Hepatic stellate cell (primary cell): Measurements from ENCODE around the gene CXCL14.
"Not testable (repeated sequence)": the region's sequence is repeated elsewhere in the genome, so short reads cannot be mapped to it uniquely, and the experiment has no call there.

Source experiments
- DNase-seq: peaks from one replicate; pipeline ENCODE4 v3.0.0; 2011; ENCODE audit warnings: low spot score

Gene CXCL14

DNA sequence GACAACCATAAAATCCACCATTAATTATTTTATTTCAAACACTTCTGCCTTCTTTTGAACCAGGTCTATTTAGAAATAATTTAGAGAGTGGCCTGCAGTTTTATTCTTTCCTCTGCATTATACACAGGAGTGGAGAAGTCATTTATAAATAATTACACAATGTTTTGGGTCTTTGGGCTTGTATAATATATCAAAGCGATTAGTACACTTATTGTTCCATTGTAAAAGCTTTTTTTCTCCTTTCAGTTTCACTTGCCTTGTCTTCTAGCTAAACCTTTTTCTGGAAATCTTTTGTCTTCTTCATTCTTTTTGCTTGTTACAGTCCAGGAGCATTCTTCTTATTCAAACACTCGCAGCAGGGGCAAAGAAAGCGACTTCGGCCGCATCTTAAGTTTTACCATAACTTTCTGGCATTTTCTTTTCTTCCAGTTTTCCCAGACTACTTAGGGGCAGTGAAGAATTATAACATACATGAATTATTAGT, 35.7 kb downstream of the CXCL14 start:
- DNase-seq: no peak

DNA sequence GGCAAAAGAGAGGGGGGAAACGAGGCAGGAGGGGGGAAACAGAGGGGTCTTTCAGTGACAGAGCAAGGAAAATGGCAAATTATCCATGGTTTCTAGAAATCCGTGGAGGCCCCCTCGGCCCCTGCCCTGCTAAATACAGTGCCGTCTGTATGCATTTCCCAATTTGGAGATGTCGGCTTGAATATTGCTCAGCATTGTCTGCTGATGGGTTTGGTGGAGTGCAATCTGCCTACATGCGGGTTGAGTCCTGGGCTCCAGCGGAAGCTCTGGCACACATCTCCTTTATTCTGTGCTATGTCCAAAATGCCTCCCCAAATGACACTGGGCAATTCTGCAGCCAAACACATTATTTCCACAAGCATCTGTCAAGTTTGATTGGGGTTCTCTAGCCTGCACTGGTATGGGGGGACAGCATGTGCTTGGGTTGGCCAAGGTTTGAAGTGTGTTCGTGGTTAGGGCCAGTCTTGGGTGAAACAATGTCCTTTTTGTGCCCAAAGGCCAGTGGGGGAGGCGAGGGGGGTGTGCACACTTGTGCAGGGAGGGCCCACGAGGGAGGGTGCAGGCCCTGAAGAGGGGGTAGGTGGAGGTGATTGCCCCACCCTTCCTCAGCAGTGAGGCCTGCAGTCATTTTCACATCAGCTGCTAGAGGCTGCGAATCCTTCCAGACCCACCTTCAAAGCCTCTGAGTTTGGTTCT, 36.8 kb downstream of the CXCL14 start:
- DNase-seq: no peak

DNA sequence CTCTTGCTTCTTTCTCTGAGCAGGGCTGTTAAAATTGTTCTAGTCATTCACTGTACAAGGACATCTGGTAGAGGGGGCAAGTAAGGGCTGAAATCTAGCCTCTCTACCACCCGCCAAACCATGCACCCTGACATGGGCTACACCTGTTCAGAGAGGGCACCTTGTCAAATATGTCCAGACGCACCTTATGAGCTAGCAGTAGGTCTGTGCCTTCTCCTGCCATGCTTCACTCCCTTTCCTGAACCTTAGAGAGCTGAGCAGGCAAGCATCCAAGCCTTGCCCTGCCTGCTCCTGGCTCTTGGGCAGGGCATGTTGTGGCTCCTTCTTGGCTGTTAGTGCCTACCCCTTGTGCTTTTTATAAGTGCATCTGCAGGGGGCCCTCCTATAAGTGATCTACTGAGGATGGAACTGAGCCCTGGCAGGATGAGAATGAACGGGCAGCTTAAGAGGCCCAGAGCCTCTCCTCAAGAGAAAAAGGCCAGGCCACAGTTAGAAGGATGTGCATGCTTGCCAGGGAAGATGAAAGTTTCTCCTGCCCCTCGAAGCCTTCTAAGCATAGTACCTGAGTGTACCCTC, 39.3 kb downstream of the CXCL14 start:
- no peak for DNase-seq

DNA sequence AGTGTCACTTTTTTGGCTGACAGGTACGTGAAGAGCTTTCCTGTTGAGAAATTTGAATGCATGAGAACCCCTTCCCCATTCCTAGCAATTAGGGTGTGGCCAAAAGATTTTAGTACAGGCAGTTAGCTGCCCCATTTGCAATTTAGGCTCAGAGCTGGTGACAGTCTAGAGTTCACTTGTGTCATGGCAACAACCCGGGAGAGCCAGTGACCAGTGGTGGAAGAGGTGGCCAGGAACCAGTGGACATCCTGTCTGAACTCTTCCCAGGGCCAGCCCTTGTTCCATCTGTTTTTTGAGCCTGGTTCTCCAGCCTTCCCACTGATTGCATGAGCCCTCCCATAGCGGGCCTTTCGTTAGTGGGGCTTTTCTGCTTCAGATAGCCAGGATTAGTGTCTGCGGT, 40.5 kb downstream of the CXCL14 start:
- no peak for DNase-seq

DNA sequence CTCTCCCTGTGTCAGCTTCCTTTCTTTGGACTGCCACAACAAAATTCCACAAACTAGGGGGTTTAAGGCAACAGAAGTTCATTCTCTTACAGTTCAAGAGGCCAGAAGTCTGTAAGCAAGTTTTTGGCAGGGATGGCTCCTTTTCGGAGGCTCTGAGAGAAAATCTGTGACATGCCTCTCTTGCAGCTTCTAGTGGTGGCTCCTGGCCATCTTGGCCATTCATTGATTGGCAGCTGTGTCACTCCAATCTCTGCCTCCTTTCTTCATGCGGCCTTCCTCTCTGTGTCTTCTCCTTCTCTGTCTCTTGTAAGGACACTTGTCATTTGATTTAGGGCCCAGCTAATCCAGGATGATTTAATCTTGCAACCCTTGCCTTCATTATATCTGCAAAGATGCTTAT, 41.0 kb downstream of the CXCL14 start:
- DNase-seq: no peak

DNA sequence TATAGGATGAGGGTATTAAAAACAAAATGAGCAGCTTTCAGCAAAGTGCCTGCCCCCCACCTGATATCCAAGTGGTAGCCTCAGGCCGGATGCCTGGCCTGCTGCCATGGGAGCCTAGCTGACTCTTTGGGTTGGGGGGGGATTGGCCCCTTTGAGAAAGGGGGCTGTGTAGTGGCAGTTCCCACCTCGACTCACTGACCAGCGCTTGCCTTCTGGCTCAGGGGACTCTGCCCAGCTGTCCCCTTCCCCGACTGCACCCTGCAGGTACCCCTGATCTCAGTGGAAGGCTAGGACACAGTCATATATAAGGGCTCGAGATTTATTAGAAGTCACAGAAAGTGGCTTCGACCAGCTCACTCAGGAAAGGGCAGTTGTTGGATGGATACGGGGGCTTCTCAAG, 41.5 kb downstream of the CXCL14 start:
- DNase-seq: no peak

DNA sequence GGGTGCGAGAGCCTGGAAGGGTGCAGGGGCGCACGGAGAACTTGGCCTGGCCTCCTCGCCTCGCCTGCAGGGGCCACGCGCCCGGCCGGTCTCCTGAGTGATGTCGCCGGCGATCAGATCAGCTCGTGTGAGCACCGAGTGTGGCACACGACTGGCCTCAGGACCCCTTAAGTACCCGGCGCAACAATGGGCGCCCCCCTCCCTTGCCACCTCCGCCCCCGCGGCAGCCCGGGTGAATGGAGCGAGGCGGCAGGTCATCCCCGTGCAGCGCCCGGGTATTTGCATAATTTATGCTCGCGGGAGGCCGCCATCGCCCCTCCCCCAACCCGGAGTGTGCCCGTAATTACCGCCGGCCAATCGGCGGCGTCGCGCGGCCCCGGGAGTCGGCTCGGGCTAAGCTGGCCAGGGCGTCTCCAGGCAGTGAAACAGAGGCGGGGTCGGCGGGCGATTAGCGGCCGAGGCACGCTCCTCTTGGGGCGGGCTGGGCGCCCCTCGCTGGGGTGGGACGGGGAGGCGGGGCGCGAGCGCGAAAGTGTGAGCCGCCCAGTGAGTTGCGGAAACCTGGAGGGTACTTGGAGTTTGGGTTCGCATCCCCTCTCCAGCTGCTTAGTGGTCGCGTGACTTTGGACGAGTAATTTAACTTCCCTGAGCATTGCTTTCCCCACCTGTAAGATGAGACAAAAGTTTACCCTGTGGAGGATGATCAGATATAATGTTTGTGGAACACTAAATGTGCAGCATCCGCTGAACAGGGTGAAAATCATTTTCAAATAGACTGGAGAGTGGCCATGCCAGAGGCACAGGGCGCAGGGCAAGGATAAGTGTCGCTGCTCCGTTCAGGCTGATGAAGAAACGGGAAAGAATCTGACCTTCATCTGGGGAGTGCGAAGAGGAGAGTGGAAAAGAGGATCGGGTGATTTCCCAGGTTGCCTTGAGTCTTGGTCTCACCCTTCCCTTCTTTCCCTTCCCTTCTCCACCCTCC, 42.7 kb downstream of the CXCL14 start, which contains the start of gene NEUROG1:
Gene NEUROG1, minus strand, starts transcription at position 145 of the 982 bp plus-strand sequence. CDS start 274 bp downstream, outside the sequence.
- DNase-seq: no peak

DNA sequence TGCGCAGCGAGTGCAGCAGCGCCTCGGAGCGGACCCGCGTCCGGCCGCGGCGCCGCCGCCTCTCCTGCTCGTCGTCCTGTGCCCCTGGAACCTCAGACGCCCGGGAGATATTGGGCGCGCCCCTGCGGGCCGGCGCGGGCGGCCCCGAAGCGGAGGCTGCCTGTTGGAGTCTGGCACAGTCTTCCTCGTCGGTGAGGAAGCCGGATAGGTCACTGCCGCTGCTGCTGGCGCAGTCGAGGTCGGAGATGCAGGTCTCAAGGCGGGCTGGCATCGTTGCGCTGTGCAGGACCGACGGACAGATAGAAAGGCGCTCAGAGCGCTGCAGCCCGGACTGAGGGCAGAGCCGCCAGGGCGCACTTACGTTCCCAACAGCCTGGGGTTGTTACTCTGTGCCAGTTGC, 43.4 kb downstream of the CXCL14 start:
- DNase-seq: no peak

DNA sequence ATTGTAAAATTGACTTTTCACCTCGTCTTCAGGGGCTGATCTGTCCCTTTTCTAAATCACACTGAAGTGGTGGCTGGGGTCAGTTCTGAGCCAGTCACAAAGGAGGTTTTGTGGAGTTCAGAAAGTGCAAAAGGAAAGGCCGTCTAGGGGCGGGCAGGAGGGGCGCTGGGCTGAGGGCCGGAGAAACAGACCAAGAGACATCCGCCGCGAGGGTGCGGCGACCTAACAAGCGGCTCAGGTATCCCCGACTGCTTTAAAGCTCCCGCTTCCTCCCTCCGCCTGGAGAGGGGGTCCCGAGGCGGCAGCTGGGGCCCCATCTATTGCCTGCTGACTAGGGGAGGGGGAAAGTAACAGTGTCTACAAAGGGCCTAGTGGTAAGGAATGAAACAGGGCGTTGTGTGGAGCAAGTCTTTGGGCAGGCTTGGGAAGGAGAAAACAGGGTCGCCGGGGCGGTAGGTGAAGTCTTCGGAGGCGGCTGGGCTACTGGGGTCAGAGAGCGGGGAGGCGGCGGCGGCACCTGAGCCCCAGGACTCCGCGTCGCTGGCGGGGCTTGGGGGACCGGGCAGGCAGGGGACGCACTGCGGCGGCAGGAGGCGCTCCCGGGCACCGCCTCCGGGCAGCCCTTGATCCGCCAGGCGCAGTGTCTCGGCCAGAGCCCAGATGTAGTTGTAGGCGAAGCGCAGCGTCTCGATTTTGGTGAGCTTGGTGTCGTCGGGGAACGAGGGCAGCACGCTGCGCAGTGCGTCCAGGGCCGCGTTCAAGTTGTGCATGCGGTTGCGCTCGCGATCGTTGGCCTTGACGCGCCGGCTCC, 44.0 kb downstream of the CXCL14 start:
- no peak for DNase-seq

DNA sequence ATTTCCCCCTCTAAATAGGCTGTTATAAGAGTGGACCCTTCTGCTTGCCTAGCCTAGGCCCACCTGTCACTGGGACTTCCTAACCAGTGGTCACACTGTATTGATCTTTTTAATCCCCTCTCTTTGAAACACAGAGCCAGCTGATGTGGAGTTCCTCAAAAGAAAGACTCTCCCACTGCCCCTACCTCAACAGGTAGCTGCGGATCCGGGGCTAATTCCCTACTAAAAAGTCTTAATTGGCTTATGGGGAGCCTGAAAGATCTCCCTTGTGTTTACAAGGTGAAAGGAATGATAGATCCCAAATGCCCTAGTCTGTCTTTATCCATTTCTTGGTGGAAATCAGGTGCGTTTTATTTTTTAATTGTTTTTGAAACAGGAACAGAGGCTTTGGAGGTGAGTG, 45.0 kb downstream of the CXCL14 start:
- no peak for DNase-seq

DNA sequence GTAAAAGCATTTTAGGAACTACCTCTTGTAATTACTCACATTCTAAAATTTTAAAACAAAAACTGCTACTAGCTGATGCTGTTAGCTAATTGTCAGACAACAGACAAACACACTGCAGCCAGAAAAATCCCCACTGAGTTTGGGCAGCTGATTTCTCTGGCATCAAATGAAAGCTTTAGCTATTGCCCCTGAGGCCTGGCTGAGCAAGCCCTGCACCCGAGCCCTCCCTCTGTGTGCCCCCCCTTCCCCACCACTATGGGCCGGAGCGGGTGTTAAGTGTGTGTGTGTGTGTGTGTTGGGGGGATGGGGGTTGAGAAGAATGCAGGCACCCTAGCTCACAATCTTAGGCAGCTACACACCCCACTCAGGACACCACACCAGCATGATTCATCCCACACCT, 45.5 kb downstream of the CXCL14 start:
- DNase-seq: no peak

DNA sequence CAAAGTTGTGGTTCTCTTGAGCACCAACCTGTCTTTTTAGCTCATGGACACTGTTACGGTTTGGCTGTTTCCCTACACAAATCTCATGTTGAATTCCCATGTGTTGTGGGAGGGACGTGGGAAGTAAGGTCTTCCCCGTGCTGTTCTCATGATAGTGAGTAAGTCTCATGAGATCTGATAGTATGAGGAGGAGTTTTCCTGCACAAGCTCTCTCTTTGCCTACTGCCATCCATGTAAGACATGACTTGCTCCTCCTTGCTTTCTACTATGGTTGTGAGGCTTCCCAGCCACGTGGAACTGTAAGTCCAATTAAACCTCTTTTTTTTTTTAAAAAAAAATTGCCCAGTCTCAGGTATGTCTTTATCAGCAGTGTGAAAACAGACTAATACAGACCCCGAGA, 49.2 kb downstream of the CXCL14 start:
- DNase-seq: not testable (repeated sequence)

DNA sequence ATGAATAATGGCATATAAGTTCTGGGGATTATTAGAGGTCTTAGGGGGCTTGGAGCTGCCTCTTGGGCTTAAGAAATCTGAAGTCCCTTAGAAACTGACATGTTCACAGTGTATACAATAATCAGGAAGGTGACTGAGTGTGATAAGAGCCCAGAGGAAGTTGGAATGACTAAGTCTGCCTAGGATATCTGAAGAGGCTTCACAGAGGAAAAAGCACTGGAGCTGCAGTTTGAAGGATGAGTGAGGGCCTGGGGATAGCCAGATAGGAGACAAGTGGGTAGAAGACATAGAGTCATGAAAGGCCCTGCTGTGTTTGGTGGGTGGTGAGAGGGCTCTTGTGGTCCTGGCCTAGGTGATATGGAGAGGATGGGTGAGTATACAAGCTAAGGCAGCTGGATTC, 51.9 kb downstream of the CXCL14 start:
- DNase-seq: no peak

DNA sequence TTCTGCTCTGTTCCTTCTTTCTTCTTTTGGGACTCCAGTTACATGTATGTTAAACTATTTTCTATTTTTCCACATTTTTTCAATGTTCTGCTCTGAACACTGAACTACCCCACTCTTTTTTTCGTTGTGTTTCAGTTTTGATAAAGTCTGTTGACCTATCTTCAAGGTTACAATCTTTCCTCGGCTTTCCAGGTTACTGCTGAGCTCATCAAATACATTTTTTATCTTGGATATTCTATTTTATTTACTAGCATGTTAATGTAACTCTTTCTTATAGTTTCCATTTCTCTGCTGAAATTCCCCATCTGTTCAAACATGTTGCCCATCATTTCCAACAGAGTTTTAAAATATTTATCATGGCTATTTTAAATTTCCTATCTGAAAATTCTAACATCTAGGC, 56.8 kb downstream of the CXCL14 start:
- no peak for DNase-seq
